Skeletal muscle tissue (tissue), 4 donors: ENCODE results near the gene THAP9. TPM values are rescaled to one million over a fixed set of nuclear protein-coding genes. Genes with fewer than 3 reads are reported as not detected.
"Not testable (repeated sequence)": the region's sequence is repeated elsewhere in the genome, so short reads cannot be mapped to it uniquely, and the experiment has no call there.

Experiments
- H3K27ac ChIP-seq: one replicate; pipeline ENCODE4 v1.7.0; 2013; ENCODE audit warnings: mild to moderate bottlenecking, low read depth, low read length, inconsistent platforms
- H3K27me3 ChIP-seq, 3 donors: one replicate each; pipeline ENCODE4 v1.7.0; 2013; ENCODE audit warnings: low read length in 3 of 3; ENCODE audit not compliant: control insufficient read depth in 3 of 3, insufficient read depth in 3 of 3
- H3K36me3 ChIP-seq, 3 donors: one replicate each; pipeline ENCODE4 v1.7.0; 2013; ENCODE audit warnings: low read length in 3 of 3; ENCODE audit not compliant: control insufficient read depth in 3 of 3, insufficient read depth in 3 of 3
- H3K4me1 ChIP-seq, 3 donors: one replicate each; pipeline ENCODE4 v1.7.0; 2013; ENCODE audit warnings: low read length in 3 of 3, mild to moderate bottlenecking in 3 of 3; ENCODE audit not compliant: control insufficient read depth in 3 of 3, insufficient read depth in 3 of 3
- H3K4me3 ChIP-seq, 3 donors: one replicate each; pipeline ENCODE4 v1.7.0; 2013; ENCODE audit warnings: low read length in 3 of 3
- H3K9ac ChIP-seq, 3 donors: one replicate each; pipeline ENCODE4 v1.7.0; 2013; ENCODE audit warnings: low read length in 3 of 3, mild to moderate bottlenecking in 3 of 3, moderate library complexity in 2 of 3, low read depth in 1 of 3
- H3K9me3 ChIP-seq, 3 donors: one replicate each; pipeline ENCODE4 v1.7.0; 2013; ENCODE audit warnings: low read length in 3 of 3; ENCODE audit not compliant: control insufficient read depth in 3 of 3
- total RNA-seq: library from RNA; depleted of rRNA; stranded (reverse); fragments of >200 nt; gene quantifications from one replicate; pipeline ENCODE4 v1.2.3, GENCODE V29; 2014
- donor health status: Osteomylitis.

THAP9 gene
- total RNA-seq, 1 donor from 2014 or later: 9.9 TPM

DNA sequence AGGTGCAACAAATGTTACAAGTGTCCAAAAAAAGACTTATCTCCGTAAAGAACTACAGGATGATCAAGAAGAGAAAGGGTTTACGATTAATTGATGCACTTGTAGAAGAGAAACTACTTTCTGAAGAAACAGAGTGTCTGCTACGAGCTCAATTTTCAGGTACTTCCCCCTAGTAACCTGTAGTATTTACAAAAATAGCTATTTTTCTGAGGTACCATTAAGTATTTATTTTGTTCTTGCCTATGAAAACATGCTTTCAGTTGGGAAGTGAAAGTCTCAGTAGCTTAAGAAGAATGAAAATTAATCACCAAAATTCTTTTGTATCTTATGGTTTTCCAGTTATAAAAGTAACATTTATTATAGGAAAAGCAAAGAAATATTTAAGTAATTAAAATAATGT lies 5.9 kb downstream of the THAP9 start:
- H3K9ac ChIP-seq: no peak overlapping the region
- no peak overlapping the region for H3K27ac ChIP-seq
- H3K27me3 ChIP-seq: no peaks in the 10 kb centered on the region
- peaks cover 5 to 26% (median 18%) of the 10 kb centered on the region in 3 donors for H3K36me3 ChIP-seq
- peaks cover 0 to 10% (median 7%) of the 10 kb centered on the region in 3 donors for H3K4me1 ChIP-seq
- no peak overlapping the region for H3K4me3 ChIP-seq
- no peaks in the 10 kb centered on the region for H3K9me3 ChIP-seq

- Histone ChIP-seq H3K27me3 (no peaks in the 10 kb centered on the region), H3K36me3 (peaks cover 5 to 26% (median 18%) of the 10 kb centered on the region in 3 donors), H3K27ac (no peak overlapping the region), H3K4me1 (no peaks in the 10 kb centered on the region), H3K4me3 (no peak overlapping the region), H3K9me3 (no peaks in the 10 kb centered on the region), H3K9ac (no peak overlapping the region)
Observed at GRCh38 chr4:82909326-82909725, 8.8 kb downstream of the THAP9 start.

- Histone ChIP-seq H3K4me1 (no peaks in the 10 kb centered on the region), H3K9ac (no peak overlapping the region), H3K27ac (no peak overlapping the region), H3K9me3 (no peaks in the 10 kb centered on the region), H3K36me3 (peaks cover 6 to 32% (median 14%) of the 10 kb centered on the region in 3 donors), H3K27me3 (no peaks in the 10 kb centered on the region), H3K4me3 (no peak overlapping the region)
Observed at GRCh38 chr4:82913305-82913704, 12.8 kb downstream of the THAP9 start.

DNA sequence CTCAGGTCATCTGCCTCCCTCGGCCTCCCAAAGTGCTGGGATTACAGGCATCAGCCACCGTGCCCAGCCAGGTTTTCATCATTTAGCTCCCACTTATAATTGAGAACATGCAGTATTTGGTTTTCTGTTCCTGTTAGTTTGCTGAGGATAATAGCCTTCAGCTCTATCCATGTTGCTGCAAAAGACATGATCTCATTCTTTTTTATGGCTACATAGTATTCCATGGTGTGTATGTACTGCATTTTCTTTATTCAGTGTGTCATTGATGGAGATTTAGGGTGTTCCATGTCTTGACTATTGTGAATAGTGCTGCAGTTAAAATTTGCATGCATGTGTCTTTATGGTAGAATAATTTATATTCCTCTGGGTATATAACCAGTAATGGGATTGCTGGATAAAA lies 13.4 kb downstream of the THAP9 start:
- H3K4me3 ChIP-seq, H3K27me3 ChIP-seq, H3K27ac ChIP-seq, H3K9ac ChIP-seq, H3K4me1 ChIP-seq, H3K9me3 ChIP-seq: not testable (repeated sequence)
- peaks cover 6 to 30% (median 12%) of the 10 kb centered on the region in 3 donors for H3K36me3 ChIP-seq

DNA sequence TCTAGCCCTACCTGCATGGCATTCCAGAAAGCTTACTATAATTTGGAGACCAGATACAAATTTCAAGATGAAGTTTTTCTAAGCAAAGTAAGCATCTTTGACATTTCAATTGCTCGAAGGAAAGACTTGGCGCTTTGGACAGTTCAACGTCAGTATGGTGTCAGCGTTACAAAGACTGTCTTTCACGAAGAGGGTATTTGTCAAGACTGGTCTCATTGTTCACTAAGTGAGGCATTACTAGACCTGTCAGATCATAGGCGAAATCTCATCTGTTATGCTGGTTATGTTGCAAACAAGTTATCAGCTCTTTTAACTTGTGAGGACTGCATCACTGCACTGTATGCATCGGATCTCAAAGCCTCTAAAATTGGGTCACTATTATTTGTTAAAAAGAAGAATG lies 17.6 kb downstream of the THAP9 start:
- no peaks in the 10 kb centered on the region for H3K27me3 ChIP-seq
- H3K27ac ChIP-seq: no peak overlapping the region
- no peak overlapping the region for H3K4me3 ChIP-seq
- H3K36me3 ChIP-seq: peaks cover 6 to 23% (median 12%) of the 10 kb centered on the region in 3 donors
- no peaks in the 10 kb centered on the region for H3K4me1 ChIP-seq
- no peaks in the 10 kb centered on the region for H3K9me3 ChIP-seq
- no peak overlapping the region for H3K9ac ChIP-seq

GRCh38 chr4:82919386-82919785 lies 18.9 kb downstream of the THAP9 start:
- H3K27ac ChIP-seq: no peak overlapping the region
- no peaks in the 10 kb centered on the region for H3K4me1 ChIP-seq
- H3K9me3 ChIP-seq: no peaks in the 10 kb centered on the region
- peaks cover 6 to 23% (median 12%) of the 10 kb centered on the region in 3 donors for H3K36me3 ChIP-seq
- no peaks in the 10 kb centered on the region for H3K27me3 ChIP-seq
- no peak overlapping the region for H3K9ac ChIP-seq
- no peak overlapping the region for H3K4me3 ChIP-seq

DNA sequence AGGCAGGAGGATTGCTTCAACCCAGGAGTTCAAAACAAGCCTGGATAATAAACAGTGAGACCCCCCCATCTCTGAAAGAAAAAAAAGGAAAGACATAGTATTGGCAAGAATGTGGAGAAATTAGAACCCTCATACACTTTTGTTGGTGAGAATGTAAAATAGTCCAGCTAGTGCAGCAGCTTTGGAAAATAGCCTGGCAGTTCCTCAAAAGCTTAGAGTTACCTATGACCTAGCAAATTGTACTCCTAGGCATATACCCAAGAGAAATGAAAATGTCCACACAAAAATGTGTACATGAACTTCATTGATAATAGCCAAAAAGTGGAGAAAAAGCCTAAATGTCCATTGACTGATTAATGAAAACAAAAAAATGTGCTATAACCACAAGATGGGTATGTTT lies 21.3 kb downstream of the THAP9 start:
- no peaks in the 10 kb centered on the region for H3K4me1 ChIP-seq
- H3K36me3 ChIP-seq: peaks cover 6 to 14% (median 12%) of the 10 kb centered on the region in 3 donors
- H3K27ac ChIP-seq: no peak overlapping the region
- no peaks in the 10 kb centered on the region for H3K27me3 ChIP-seq
- H3K9ac ChIP-seq: no peak overlapping the region
- H3K9me3 ChIP-seq: no peaks in the 10 kb centered on the region
- no peak overlapping the region for H3K4me3 ChIP-seq

DNA sequence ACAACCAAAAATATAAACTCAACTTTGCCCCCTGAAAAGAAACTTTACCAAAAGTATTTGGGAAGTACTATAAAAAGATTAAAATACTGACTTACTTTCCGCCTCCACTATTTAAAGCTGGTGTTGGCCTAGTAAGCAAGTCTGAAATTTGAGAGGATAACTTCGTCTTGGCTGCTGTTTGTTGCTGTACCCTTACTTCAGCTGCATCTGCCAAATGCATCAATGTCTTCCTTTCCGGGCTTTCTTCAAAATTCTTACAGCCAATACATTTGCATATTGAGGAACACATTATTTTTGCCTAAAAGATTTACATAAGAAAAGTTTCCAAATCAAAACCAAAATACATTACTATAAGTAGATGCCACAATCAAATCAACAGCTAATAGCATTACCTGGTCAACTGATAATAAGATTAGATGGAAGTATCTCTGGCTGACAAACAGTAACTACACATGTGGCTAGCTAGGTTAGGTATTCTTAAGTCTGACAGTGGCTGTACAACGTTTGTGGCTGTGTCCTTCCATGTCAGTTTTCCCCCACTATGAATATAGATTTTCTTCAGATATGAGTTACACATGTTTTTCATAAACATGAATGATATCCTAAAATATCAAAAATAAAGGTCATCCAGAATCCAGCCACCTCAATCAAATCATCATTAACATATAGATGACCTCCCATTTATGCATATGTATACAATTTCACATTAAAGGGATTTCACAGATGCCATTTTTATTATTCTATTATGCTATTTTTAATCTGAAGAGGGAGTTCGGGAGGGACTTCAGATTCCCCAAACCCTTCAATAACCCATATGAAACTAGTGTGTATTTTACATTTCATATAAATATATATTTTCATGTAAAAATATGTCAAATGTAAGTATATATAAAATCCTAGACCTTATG lies 30.6 kb downstream of the THAP9 start:
- Histone ChIP-seq H3K9me3 (no peaks in the 10 kb centered on the region), H3K27me3 (no peaks in the 10 kb centered on the region), H3K36me3 (peaks cover 0 to 5% (median 0%) of the 10 kb centered on the region in 3 donors), H3K9ac (peak overlapping the region in 1 of 3 donors; percentile 0), H3K27ac (no peak overlapping the region), H3K4me3 (no peak overlapping the region), H3K4me1 (peaks cover 0 to 7% (median 5%) of the 10 kb centered on the region in 3 donors)

DNA sequence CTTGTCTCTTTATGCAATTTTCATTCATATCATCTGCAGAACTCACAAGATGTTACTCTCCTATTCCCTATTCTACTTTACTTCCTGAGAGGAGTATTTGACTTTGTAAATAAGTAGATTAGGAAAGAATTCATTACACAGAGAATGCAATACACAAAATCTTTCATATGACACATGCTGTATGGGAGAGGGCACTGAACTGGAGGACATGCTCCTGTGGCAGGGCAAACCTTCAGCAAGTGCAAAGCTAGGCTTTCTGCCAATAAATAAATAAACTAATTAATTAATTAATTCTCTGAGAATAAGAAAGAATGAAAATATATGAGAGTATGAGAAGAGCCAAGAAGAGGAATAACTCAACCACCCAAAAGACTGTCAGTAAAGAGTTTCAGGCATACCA lies 33.9 kb downstream of the THAP9 start:
- Histone ChIP-seq H3K9me3 (no peaks in the 10 kb centered on the region), H3K27me3 (no peaks in the 10 kb centered on the region), H3K36me3 (peaks cover 2 to 25% (median 11%) of the 10 kb centered on the region in 3 donors), H3K9ac (no peak overlapping the region), H3K27ac (no peak overlapping the region), H3K4me3 (no peak overlapping the region), H3K4me1 (peaks cover 0 to 7% (median 5%) of the 10 kb centered on the region in 3 donors)

- H3K36me3 ChIP-seq: peaks cover 2 to 28% (median 15%) of the 10 kb centered on the region in 3 donors
- H3K9me3 ChIP-seq: no peaks in the 10 kb centered on the region
- no peak overlapping the region for H3K4me3 ChIP-seq
Observed at GRCh38 chr4:82939414-82939813, 38.9 kb downstream of the THAP9 start.

More at GRCh38 chr4:82939414-82939813, 38.9 kb downstream of the THAP9 start:
- Histone ChIP-seq H3K27me3 (no peaks in the 10 kb centered on the region), H3K4me1 (no peaks in the 10 kb centered on the region), H3K27ac (no peak overlapping the region), H3K9ac (no peak overlapping the region)
